GM12865 (cell line): ENCODE measurements around the gene DENND10.
"Not testable (repeated sequence)": the region's sequence is repeated elsewhere in the genome, so short reads cannot be mapped to it uniquely, and the experiment has no call there.

Experiments used
- DNase-seq: peaks from one replicate; pipeline ENCODE4 v3.0.0; 2010; ENCODE audit warnings: low read depth
- H3K4me3 ChIP-seq: 2 replicates; pipeline ENCODE4 v1.5.1; 2011; ENCODE audit warnings: mild to moderate bottlenecking, low read depth, low read length, control low read depth
- CTCF ChIP-seq: IDR thresholded peaks from 2 replicates; pipeline ENCODE4 v1.5.1; 2011; ENCODE audit warnings: low read length, control low read depth, low read depth, inconsistent platforms; ENCODE audit not compliant: insufficient read depth; ENCODE audit errors: missing control alignments

Gene DENND10

GRCh38 chr10:119133949-119134348 is 30.0 kb downstream of the DENND10 start:
- no peak overlapping the region for H3K4me3 ChIP-seq
- no peak for TF ChIP-seq CTCF
- peak; percentile 33 for DNase-seq

GRCh38 chr10:119135513-119135881 is 31.6 kb downstream of the DENND10 start:
- H3K4me3 ChIP-seq: no peak overlapping the region
- no peak for DNase-seq

GRCh38 chr10:119136084-119136483 is 32.2 kb downstream of the DENND10 start:
- H3K4me3 ChIP-seq: no peak overlapping the region
- TF ChIP-seq CTCF: no peak
- no peak for DNase-seq

More at GRCh38 chr10:119135513-119135881, 31.6 kb downstream of the DENND10 start:
- no peak for TF ChIP-seq CTCF

GRCh38 chr10:119137878-119138277 is 34.0 kb downstream of the DENND10 start:
- H3K4me3 ChIP-seq, DNase-seq: not testable (repeated sequence)

- TF ChIP-seq CTCF: no peak
- no peak overlapping the region for H3K4me3 ChIP-seq
- no peak for DNase-seq
These were observed 34.7 kb downstream of the DENND10 start for GRCh38 chr10:119138346-119139306.

- H3K4me3 ChIP-seq: no peak overlapping the region
- peak; percentile 43 for DNase-seq
- TF ChIP-seq CTCF: peak; percentile 73
These were observed 35.7 kb downstream of the DENND10 start for GRCh38 chr10:119139464-119140067.

GRCh38 chr10:119140603-119141245 is 36.8 kb downstream of the DENND10 start:
- no peak for DNase-seq
- no peak for TF ChIP-seq CTCF
- no peak overlapping the region for H3K4me3 ChIP-seq
